ENCODE data around the gene TWSG1. TPM values are rescaled to one million over a fixed set of nuclear protein-coding genes. Genes with fewer than 3 reads are reported as not detected.

TWSG1 gene
- 10 to 100 TPM; 15.1 to 15.4 TPM for total RNA-seq
- long read RNA-seq, transcript TWSG1-201 (5 exons, 3,756 nt) = major isoform, 27 of 28 reads
- long read RNA-seq, partial matches to known transcripts = 0 of 28 reads
- long read RNA-seq, other reads (novel, unspliced or antisense) = 1 of 28 reads

GRCh38 chr18:9334329-9334972 lies at the start of gene TWSG1:
Gene TWSG1, plus strand, starts transcription at chr18:9334773. Its CDS starts 2,457 bp downstream, at chr18:9337230.
- intact Hi-C loops (cut with DNase I) = no loop called here
- ATAC-seq (peak; percentile 95 to 98), DNase-seq (peak; percentile 94)

- no peak for DNase-seq
- ATAC-seq = no peak
- intact Hi-C loops (cut with DNase I) = no loop called here
Observed at GRCh38 chr18:9285604-9286003, 49.0 kb upstream of the TWSG1 start.

- ATAC-seq (no peak), DNase-seq (no peak)
- intact Hi-C loops (cut with DNase I) = no loop called here
Observed at GRCh38 chr18:9287036-9287435, 47.5 kb upstream of the TWSG1 start.

- DNase-seq (no peak), ATAC-seq (no peak)
- intact Hi-C loops (cut with DNase I) = no loop called here
Observed at GRCh38 chr18:9289698-9290097, 44.9 kb upstream of the TWSG1 start.

GRCh38 chr18:9290156-9290555 lies 44.4 kb upstream of the TWSG1 start:
- ATAC-seq = no peak

GRCh38 chr18:9292047-9292446 lies 42.5 kb upstream of the TWSG1 start:
- DNase-seq (no peak), ATAC-seq (no peak)
- intact Hi-C loops (cut with DNase I) = no loop called here

More at GRCh38 chr18:9290156-9290555, 44.4 kb upstream of the TWSG1 start:
- no peak for DNase-seq
- intact Hi-C loops (cut with DNase I) = no loop called here

GRCh38 chr18:9293948-9294347 lies 40.6 kb upstream of the TWSG1 start:
- no peak for ATAC-seq
- DNase-seq = no peak
- intact Hi-C loops (cut with DNase I) = no loop called here

GRCh38 chr18:9296233-9297006 lies 38.2 kb upstream of the TWSG1 start:
- intact Hi-C loops (cut with DNase I) = no loop called here
- ATAC-seq (no peak), DNase-seq (no peak)

GRCh38 chr18:9297007-9297393 lies 37.6 kb upstream of the TWSG1 start:
- intact Hi-C loops (cut with DNase I) = no loop called here
- ATAC-seq (no peak), DNase-seq (no peak)

- intact Hi-C loops (cut with DNase I) = no loop called here
- DNase-seq (no peak), ATAC-seq (no peak)
Observed at GRCh38 chr18:9304388-9305070, 30.0 kb upstream of the TWSG1 start.

GRCh38 chr18:9319333-9319732 lies 15.2 kb upstream of the TWSG1 start:
- DNase-seq (no peak), ATAC-seq (no peak)
- intact Hi-C loops (cut with DNase I) = no loop called here

- ATAC-seq (no peak), DNase-seq (no peak)
- intact Hi-C loops (cut with DNase I) = no loop called here
Observed at GRCh38 chr18:9321017-9321452, 13.5 kb upstream of the TWSG1 start.

GRCh38 chr18:9321736-9322135 lies 12.8 kb upstream of the TWSG1 start:
- ATAC-seq (no peak), DNase-seq (no peak)
- intact Hi-C loops (cut with DNase I) = no loop called here

- intact Hi-C loops (cut with DNase I) = no loop called here
- ATAC-seq = no peak
- no peak for DNase-seq
Observed at GRCh38 chr18:9322744-9323143, 11.8 kb upstream of the TWSG1 start.

GRCh38 chr18:9323750-9324445 lies 10.7 kb upstream of the TWSG1 start:
- DNase-seq = no peak
- no peak for ATAC-seq
- intact Hi-C loops (cut with DNase I) = no loop called here

GRCh38 chr18:9325716-9326115 lies 8.9 kb upstream of the TWSG1 start:
- DNase-seq (no peak), ATAC-seq (no peak)
- intact Hi-C loops (cut with DNase I) = no loop called here

- no peak for ATAC-seq
- DNase-seq = no peak
- intact Hi-C loops (cut with DNase I) = no loop called here
Observed at GRCh38 chr18:9328776-9329175, 5.8 kb upstream of the TWSG1 start.

GRCh38 chr18:9329471-9329870 lies 5.1 kb upstream of the TWSG1 start:
- no peak for DNase-seq
- ATAC-seq = no peak
- intact Hi-C loops (cut with DNase I) = no loop called here

- ATAC-seq = no peak
- no peak for DNase-seq
- intact Hi-C loops (cut with DNase I) = no loop called here
Observed at GRCh38 chr18:9330419-9330818, 4.2 kb upstream of the TWSG1 start.
